ENCODE results near the gene AP1B1.

DNA sequence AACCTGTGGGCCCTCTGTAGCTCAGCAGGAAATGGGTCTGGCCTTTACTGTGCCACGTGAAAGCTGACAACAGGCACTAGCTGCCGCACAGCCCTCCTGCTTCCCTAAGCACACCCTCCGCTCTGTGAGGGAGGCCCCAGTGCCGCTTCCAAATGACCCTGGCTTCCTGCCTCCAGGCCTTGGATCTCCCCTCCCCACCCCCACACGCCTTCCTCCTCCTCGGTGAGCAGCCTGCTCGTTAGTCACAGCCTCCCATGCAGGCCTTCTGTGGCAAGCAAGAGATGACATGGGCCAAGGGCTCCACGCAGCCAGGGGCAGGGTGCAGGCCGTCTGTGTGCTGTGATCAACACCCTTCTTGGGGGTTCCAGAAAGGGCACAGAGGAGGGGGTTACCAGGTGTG, 57.6 kb downstream of the AP1B1 start:
- TF ChIP-seq, protein P1, sequence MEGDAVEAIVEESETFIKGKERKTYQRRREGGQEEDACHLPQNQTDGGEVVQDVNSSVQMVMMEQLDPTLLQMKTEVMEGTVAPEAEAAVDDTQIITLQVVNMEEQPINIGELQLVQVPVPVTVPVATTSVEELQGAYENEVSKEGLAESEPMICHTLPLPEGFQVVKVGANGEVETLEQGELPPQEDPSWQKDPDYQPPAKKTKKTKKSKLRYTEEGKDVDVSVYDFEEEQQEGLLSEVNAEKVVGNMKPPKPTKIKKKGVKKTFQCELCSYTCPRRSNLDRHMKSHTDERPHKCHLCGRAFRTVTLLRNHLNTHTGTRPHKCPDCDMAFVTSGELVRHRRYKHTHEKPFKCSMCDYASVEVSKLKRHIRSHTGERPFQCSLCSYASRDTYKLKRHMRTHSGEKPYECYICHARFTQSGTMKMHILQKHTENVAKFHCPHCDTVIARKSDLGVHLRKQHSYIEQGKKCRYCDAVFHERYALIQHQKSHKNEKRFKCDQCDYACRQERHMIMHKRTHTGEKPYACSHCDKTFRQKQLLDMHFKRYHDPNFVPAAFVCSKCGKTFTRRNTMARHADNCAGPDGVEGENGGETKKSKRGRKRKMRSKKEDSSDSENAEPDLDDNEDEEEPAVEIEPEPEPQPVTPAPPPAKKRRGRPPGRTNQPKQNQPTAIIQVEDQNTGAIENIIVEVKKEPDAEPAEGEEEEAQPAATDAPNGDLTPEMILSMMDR (conservative IDR thresholded peaks at IDR 0.05; ENCODE audit: low read depth, low read length) = no peak
- no peak for TF ChIP-seq EZH2 (IDR thresholded peaks at IDR 0.05; ENCODE audit: borderline replicate concordance, low read depth, low read length, poor library complexity, severe bottlenecking)
